ENCODE measurements around the gene CCR8.

GRCh38 chr3:39302178-39302577 is 27.3 kb upstream of the CCR8 start:
- no peak for TF ChIP-seq CTCF (IDR thresholded peaks at IDR 0.05)
- TF ChIP-seq POLR2A (IDR thresholded peaks at IDR 0.05), result no peak

Measured in esophagus squamous epithelium (tissue), 4 donors.